H1 (cell line): ENCODE results near the gene MAP4K5. TPM values are rescaled to one million over a fixed set of nuclear protein-coding genes. Genes with fewer than 3 reads are reported as not detected.

Experiments
- CTCF ChIA-PET: fragments of 300-600 bp; sonication (Branson Sonifier 250); formaldehyde crosslinking; loops from one replicate; lab custom pipeline; 2021; ENCODE audit not compliant: partially characterized antibody; lab: Charles Lee
- POLR2A ChIA-PET: fragments of 300-600 bp; sonication (Branson Sonifier 250); formaldehyde crosslinking; loops from one replicate; lab custom pipeline; 2021; ENCODE audit warnings: inconsistent platforms; ENCODE audit not compliant: partially characterized antibody; lab: Charles Lee
- DNase-seq, 2 experiments: peaks; one replicate each; pipeline versions ENCODE4 v3.0.0 to v3.0.0-alpha.2; 2010 to 2022; ENCODE audit warnings: low spot score in 2 of 2, low read depth in 1 of 2, mixed read lengths in 1 of 2
- FAIRE-seq: peaks from 2 replicates; lab custom pipeline; 2011; peaks lifted over from hg19 to GRCh38; lab: Jason Lieb, UNC
- H2AFZ ChIP-seq: 2 replicates; pipeline ENCODE4 v1.8.1; 2012; ENCODE audit warnings: low read length, inconsistent platforms
- H2AK5ac ChIP-seq: 2 replicates; pipeline ENCODE4 v1.6.1; 2013; ENCODE audit warnings: low read depth, low read length
- H2BK120ac ChIP-seq: replicated peaks from 2 replicates; pipeline ENCODE3; 2013; ENCODE audit warnings: low read depth, low read length, inconsistent platforms
- H2BK12ac ChIP-seq: 2 replicates; pipeline ENCODE4 v1.6.1; 2013; ENCODE audit warnings: low read depth, low read length
- H2BK15ac ChIP-seq: 2 replicates; pipeline ENCODE4 v1.6.1; 2013; ENCODE audit warnings: low read length
- H2BK20ac ChIP-seq: 2 replicates; pipeline ENCODE4 v1.6.1; 2013; ENCODE audit warnings: low read length
- H2BK5ac ChIP-seq: 2 replicates; pipeline ENCODE4 v1.6.1; 2013; ENCODE audit warnings: low read depth, low read length
- H3K14ac ChIP-seq: 2 replicates; pipeline ENCODE4 v1.6.1; 2013; ENCODE audit warnings: inconsistent platforms; ENCODE audit not compliant: insufficient read length
- H3K18ac ChIP-seq: 2 replicates; pipeline ENCODE4 v1.6.1; 2013; ENCODE audit warnings: low read length; ENCODE audit errors: extremely low read depth
- H3K23ac ChIP-seq: 2 replicates; pipeline ENCODE4 v1.6.1; 2013; ENCODE audit warnings: inconsistent platforms; ENCODE audit not compliant: insufficient read length
- H3K23me2 ChIP-seq: 2 replicates; pipeline ENCODE4 v1.6.1; 2013; ENCODE audit warnings: low read depth, low read length
- H3K27ac ChIP-seq: 2 replicates; pipeline ENCODE4 v1.6.1; 2011; ENCODE audit warnings: low read depth, low read length, inconsistent platforms
- H3K27me3 ChIP-seq, 4 experiments: replicated peaks in 1 of 4; 1 replicate in 1 of 4; 2 replicates in 3 of 4; pipeline versions ENCODE4 v1.6.1 to v1.8.1; 2011 to 2013; ENCODE audit warnings: low read length in 3 of 4, mild to moderate bottlenecking in 3 of 4, inconsistent platforms in 2 of 4, mixed read lengths in 2 of 4, moderate library complexity in 1 of 4; ENCODE audit not compliant: control insufficient read depth in 3 of 4, insufficient read depth in 3 of 4; ENCODE audit errors: extremely low read depth in 1 of 4
- H3K36me3 ChIP-seq, 4 experiments: 2 replicates each; pipeline versions ENCODE4 v1.6.1 to v1.8.1; 2011 to 2013; ENCODE audit warnings: mild to moderate bottlenecking in 4 of 4, low read length in 3 of 4, moderate library complexity in 2 of 4, control low read depth in 1 of 4, inconsistent platforms in 1 of 4; ENCODE audit not compliant: insufficient read depth in 4 of 4, control insufficient read depth in 2 of 4
- H3K4ac ChIP-seq: replicated peaks from 2 replicates; pipeline ENCODE3; 2013; ENCODE audit warnings: low read length, low read depth, mixed read lengths, inconsistent platforms; ENCODE audit not compliant: insufficient read length
- H3K4me1 ChIP-seq, 4 experiments: replicated peaks in 1 of 4; 1 replicate in 1 of 4; 2 replicates in 3 of 4; pipeline versions ENCODE4 v1.6.1 to v1.8.1; 2011 to 2013; ENCODE audit warnings: low read length in 3 of 4, inconsistent platforms in 2 of 4, mixed read lengths in 1 of 4; ENCODE audit not compliant: insufficient read depth in 4 of 4, control insufficient read depth in 3 of 4
- H3K4me2 ChIP-seq, 2 experiments: 2 replicates each; pipeline versions ENCODE4 v1.6.1 to v1.8.1; 2011 to 2013; ENCODE audit warnings: low read depth in 2 of 2, low read length in 2 of 2, control low read depth in 1 of 2, inconsistent platforms in 1 of 2, mild to moderate bottlenecking in 1 of 2; ENCODE audit not compliant: insufficient read depth in 1 of 2
- H3K4me3 ChIP-seq, 4 experiments: fragments of 200-600, 300-600 bp in 1 of 4; sonication (generic), shearing (Covaris generic), sonication (Bioruptor Twin) in 1 of 4; 2 replicates each; pipeline versions ENCODE4 v1.5.1 to v1.8.1; 2011 to 2016; ENCODE audit warnings: low read length in 4 of 4, low read depth in 3 of 4, control low read depth in 2 of 4, inconsistent platforms in 2 of 4, mild to moderate bottlenecking in 2 of 4, mixed read lengths in 1 of 4, moderate library complexity in 1 of 4; ENCODE audit not compliant: insufficient read depth in 2 of 4; ENCODE audit errors: extremely low read depth in 1 of 4
- H3K56ac ChIP-seq: replicated peaks from 2 replicates; pipeline ENCODE3; 2013; ENCODE audit warnings: low read depth, mild to moderate bottlenecking, mixed read lengths, low read length, inconsistent platforms; ENCODE audit not compliant: insufficient read length
- H3K79me1 ChIP-seq: 2 replicates; pipeline ENCODE4 v1.6.1; 2013; ENCODE audit warnings: low read depth, low read length, control low read depth
- H3K79me2 ChIP-seq, 2 experiments: 2 replicates each; pipeline versions ENCODE4 v1.6.1 to v1.8.1; 2012 to 2013; ENCODE audit warnings: low read length in 2 of 2, mild to moderate bottlenecking in 2 of 2, inconsistent platforms in 1 of 2; ENCODE audit not compliant: insufficient read depth in 2 of 2, control insufficient read depth in 1 of 2
- H3K9ac ChIP-seq, 4 experiments: replicated peaks in 1 of 4; 1 replicate in 1 of 4; 2 replicates in 3 of 4; pipeline versions ENCODE4 v1.6.1 to v1.8.1; 2011 to 2013; ENCODE audit warnings: low read depth in 3 of 4, low read length in 3 of 4, control low read depth in 2 of 4, mild to moderate bottlenecking in 2 of 4, moderate library complexity in 2 of 4, inconsistent platforms in 1 of 4; ENCODE audit errors: extremely low read depth in 1 of 4
- H3K9me3 ChIP-seq, 2 experiments: 2 replicates each; pipeline versions ENCODE4 v1.6.1 to v1.8.1; 2012 to 2013; ENCODE audit warnings: mild to moderate bottlenecking in 2 of 2, moderate library complexity in 2 of 2, control low read depth in 1 of 2, inconsistent platforms in 1 of 2, low read depth in 1 of 2, low read length in 1 of 2, mixed read lengths in 1 of 2; ENCODE audit not compliant: insufficient read depth in 2 of 2
- H4K20me1 ChIP-seq, 2 experiments: replicated peaks in 1 of 2; 2 replicates each; pipeline versions ENCODE3 to v1.8.1; 2011 to 2013; ENCODE audit warnings: inconsistent platforms in 2 of 2, low read length in 2 of 2, mild to moderate bottlenecking in 1 of 2; ENCODE audit not compliant: insufficient read depth in 2 of 2, control insufficient read depth in 1 of 2
- H4K5ac ChIP-seq: 2 replicates; pipeline ENCODE4 v1.6.1; 2013; ENCODE audit warnings: low read length, low read depth, mixed read lengths, inconsistent platforms; ENCODE audit not compliant: insufficient read length
- H4K8ac ChIP-seq: 2 replicates; pipeline ENCODE4 v1.8.0; 2013; ENCODE audit warnings: mild to moderate bottlenecking, moderate library complexity, low read length, inconsistent platforms; ENCODE audit not compliant: insufficient read depth; ENCODE audit errors: extremely low read depth
- H4K91ac ChIP-seq: replicated peaks from 2 replicates; pipeline ENCODE3; 2013; ENCODE audit warnings: low read length, mixed read lengths, inconsistent platforms; ENCODE audit not compliant: insufficient read length
- CHD1 ChIP-seq: IDR thresholded peaks from 2 replicates; pipeline ENCODE4 v1.6.1; 2012; ENCODE audit warnings: low read depth, low read length, improper control_type of control experiment
- EZH2 ChIP-seq: fragments of 200-600 bp; sonication (generic); IDR thresholded peaks from 2 replicates; pipeline ENCODE4 v1.7.1; 2012; ENCODE audit warnings: low read depth, mild to moderate bottlenecking, moderate library complexity, low read length, inconsistent platforms; ENCODE audit not compliant: severe bottlenecking
- HDAC2 ChIP-seq, 2 experiments: fragments of 300-600 bp in 1 of 2; sonication (generic) in 1 of 2; IDR thresholded peaks; 2 replicates each; pipeline ENCODE4 v1.6.1; 2011 to 2012; ENCODE audit warnings: low read depth in 2 of 2, low read length in 2 of 2, mild to moderate bottlenecking in 2 of 2, moderate library complexity in 2 of 2, borderline replicate concordance in 1 of 2, inconsistent platforms in 1 of 2
- POU5F1 ChIP-seq: IDR thresholded peaks from 2 replicates; pipeline ENCODE4 v1.6.1; 2011; ENCODE audit warnings: low read depth, mild to moderate bottlenecking, low read length, moderate library complexity
- SIX5 ChIP-seq: IDR thresholded peaks from 2 replicates; pipeline ENCODE4 v1.6.1; 2011; ENCODE audit warnings: mild to moderate bottlenecking, low read depth, low read length
- WGBS, 2 experiments: shearing (Covaris generic) in 1 of 2; methylation state at CpG; one replicate each; pipeline versions ENCODE4 v1.1.6 to v1.1.7; 2013 to 2015; ENCODE audit warnings: low lambda C conversion rate in 2 of 2, mixed read lengths in 2 of 2, inconsistent platforms in 1 of 2, low coverage in 1 of 2, missing lambda C conversion rate in 1 of 2; ENCODE audit not compliant: insufficient replicate concordance in 2 of 2, insufficient coverage in 1 of 2, insufficient read length in 1 of 2; ENCODE audit errors: extremely low coverage in 1 of 2, missing lambda C conversion rate in 1 of 2; 5-methylcytosine and 5-hydroxymethylcytosine counted together
- polyA plus RNA-seq, 7 experiments: library from polyadenylated mRNA; depleted of rRNA in 3 of 7; stranded (reverse) in 5 of 7; unstranded in 2 of 7; fragments of >200 nt in 5 of 7; fragments of 200-250 nt in 2 of 7; gene quantifications; 1 replicate in 5 of 7; 2 replicates in 1 of 7; 4 replicates in 1 of 7; pipeline versions ENCODE4 v1.2.1 to v1.2.3, GENCODE V29; 2011 to 2013; ENCODE audit warnings: missing spikeins in 2 of 7, mixed read lengths in 2 of 7
- total RNA-seq: library from RNA; stranded (reverse); fragmentation: NEBNext Ultra II Directional; extraction: Animal tissue kit (Norgen Biotek cat#: 25700); gene quantifications from 2 replicates; pipeline ENCODE4 v1.2.1, GENCODE V29; 2021
- TF ChIP-seq, protein P1 (sequence below): IDR thresholded peaks from 2 replicates; pipeline ENCODE4 v1.6.1; 2011; ENCODE audit warnings: low read depth, mild to moderate bottlenecking, low read length; ENCODE audit not compliant: insufficient read depth

The MAP4K5 gene
- total and polyA plus RNA-seq, 2 of the 8 experiments (the other 6 are each of a cell fraction or from before 2014, with no cell fraction given), result 7.6 to 34.5 TPM

- Histone ChIP-seq H4K5ac (no peak overlapping the region), H2BK12ac (no peak overlapping the region), H3K23me2 (no peaks in the 10 kb centered on the region), H3K4me2 (no peak overlapping the region), H3K36me3 (peaks cover 0 to 4% (median 0%) of the 10 kb centered on the region in 4 experiments; a peak in 2 of 8 replicates), H4K8ac (no peak overlapping the region), H3K9me3 (no peaks in the 10 kb centered on the region), H3K14ac (no peak overlapping the region), H3K4ac (no peak overlapping the region), H3K4me1 (peaks cover 0 to 3% (median 1%) of the 10 kb centered on the region in 4 experiments; a peak in 2 of 7 replicates), H3K9ac (no peak overlapping the region), H3K56ac (no peak overlapping the region), H2BK5ac (no peak overlapping the region), H4K91ac (no peak overlapping the region), H2BK20ac (no peak overlapping the region), H3K4me3 (no peak overlapping the region), H4K20me1 (peaks cover 0 to 7% of the 10 kb centered on the region in 2 experiments), H3K23ac (no peak overlapping the region), H3K18ac (no peak overlapping the region)
- WGBS, 2 experiments, result 73% methylated on average over 5 of the region's 5 CpGs; no CpG with 5 or more reads in 1 of the 2 experiments
- TF ChIP-seq POU5F1, result no peak
- TF ChIP-seq CHD1, result no peak
- TF ChIP-seq HDAC2 (IDR thresholded peaks at IDR 0.05; ENCODE audit: borderline replicate concordance in 1 of 2, low read depth in 2 of 2, low read length in 2 of 2), result no peak
- TF ChIP-seq, protein P1, sequence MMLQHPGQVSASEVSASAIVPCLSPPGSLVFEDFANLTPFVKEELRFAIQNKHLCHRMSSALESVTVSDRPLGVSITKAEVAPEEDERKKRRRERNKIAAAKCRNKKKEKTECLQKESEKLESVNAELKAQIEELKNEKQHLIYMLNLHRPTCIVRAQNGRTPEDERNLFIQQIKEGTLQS, result no peak
- no peak for TF ChIP-seq EZH2
- no peak for TF ChIP-seq SIX5
- TF ChIP-seq, all 59 proteins: peak for 0
- H3K27ac ChIP-seq, result no peak overlapping the region
- ChIA-PET CTCF (interaction anchor here (1.1 to 1.7 kb wide), 2 partner anchors 7 to 11 kb away, joined by 3 read pairs; no protein-coding TSS in a partner anchor), POLR2A (no interaction called here)
- FAIRE-seq (no peak), DNase-seq (no peak)
- H3K27me3 ChIP-seq, result peaks cover 0 to 1% (median 0%) of the 10 kb centered on the region in 4 experiments; a peak in 1 of 7 replicates
- H3K79me1 ChIP-seq, result peaks cover 7% of the 10 kb centered on the region; the same call in 1 of the 2 replicates
- H3K79me2 ChIP-seq, result peaks cover 16 to 91% of the 10 kb centered on the region in 2 experiments
- no peak overlapping the region for H2AFZ ChIP-seq
- no peak overlapping the region for H2AK5ac ChIP-seq
- no peak overlapping the region for H2BK15ac ChIP-seq
- no peak overlapping the region for H2BK120ac ChIP-seq
These were observed 11.2 kb downstream of the MAP4K5 start for GRCh38 chr14:50520947-50521815.
